ENCODE results near the gene UCN3.

DNA sequence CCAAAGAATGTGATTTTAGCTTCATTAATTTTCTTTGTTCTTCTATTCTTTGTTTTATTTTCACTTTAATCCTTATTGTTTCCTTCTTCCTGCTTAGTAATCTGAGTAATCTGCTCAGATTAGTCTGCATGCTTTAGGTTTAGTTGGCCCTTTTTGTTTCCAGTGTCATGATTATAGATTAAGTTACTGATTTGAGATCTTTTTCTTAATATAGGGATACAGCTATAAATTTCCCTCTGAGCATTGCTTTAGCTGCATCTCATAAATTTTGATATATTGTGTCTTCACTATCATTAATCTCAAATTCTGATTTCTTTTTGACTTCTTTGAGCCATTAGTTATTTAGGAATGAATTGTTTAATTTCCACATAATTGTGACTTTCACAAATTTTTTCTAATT is 53.8 kb downstream of the UCN3 start:
- TF ChIP-seq RCOR1 (IDR thresholded peaks at IDR 0.05; ENCODE audit: insufficient replicate concordance, low read length) (no peak), MAZ (IDR thresholded peaks at IDR 0.05; ENCODE audit: borderline replicate concordance, low read depth, low read length) (no peak)
